Skin epidermis (tissue), 12 donors: ENCODE results near the gene KRT38.
"Not testable (repeated sequence)": the region's sequence is repeated elsewhere in the genome, so short reads cannot be mapped to it uniquely, and the experiment has no call there.

Experiments used
- H3K27ac ChIP-seq, 21 experiments: fragments of 200-600 bp; sonication (generic) in 11 of 21; one replicate each; pipeline ENCODE4 v1.5.0; 2020; ENCODE audit warnings: mild to moderate bottlenecking in 3 of 21, inconsistent platforms in 2 of 21, moderate library complexity in 2 of 21
- H3K4me3 ChIP-seq, 7 experiments: fragments of 200-600 bp; sonication (generic) in 2 of 7; one replicate each; pipeline ENCODE4 v1.5.0; 2020; ENCODE audit warnings: inconsistent platforms in 2 of 7, mild to moderate bottlenecking in 2 of 7, moderate library complexity in 1 of 7

The KRT38 gene

GRCh38 chr17:41464173-41464572 is 23.4 kb upstream of the KRT38 start:
- no peak overlapping the region for H3K4me3 ChIP-seq
- H3K27ac ChIP-seq: no peak overlapping the region

- Histone ChIP-seq H3K4me3 (no peak overlapping the region), H3K27ac (no peak overlapping the region)
Observed at GRCh38 chr17:41463746-41464145, 23.0 kb upstream of the KRT38 start.

- Histone ChIP-seq H3K4me3 (no peak overlapping the region), H3K27ac (no peak overlapping the region)
Observed at GRCh38 chr17:41462705-41463104, 21.9 kb upstream of the KRT38 start.

GRCh38 chr17:41457676-41458075 is 16.9 kb upstream of the KRT38 start:
- Histone ChIP-seq H3K4me3 (no peak overlapping the region), H3K27ac (no peak overlapping the region)

- Histone ChIP-seq H3K27ac (no peak overlapping the region), H3K4me3 (no peak overlapping the region)
Observed at GRCh38 chr17:41456204-41456603, 15.4 kb upstream of the KRT38 start.

GRCh38 chr17:41455236-41455635 is 14.5 kb upstream of the KRT38 start:
- no peak overlapping the region for H3K4me3 ChIP-seq
- H3K27ac ChIP-seq: no peak overlapping the region

GRCh38 chr17:41453066-41453465 is 12.3 kb upstream of the KRT38 start:
- Histone ChIP-seq H3K27ac (no peak overlapping the region), H3K4me3 (no peak overlapping the region)

- no peak overlapping the region for H3K27ac ChIP-seq
- H3K4me3 ChIP-seq: no peak overlapping the region
Observed at GRCh38 chr17:41452281-41452680, 11.5 kb upstream of the KRT38 start.

- no peak overlapping the region for H3K4me3 ChIP-seq
- H3K27ac ChIP-seq: no peak overlapping the region
Observed at GRCh38 chr17:41451154-41451728, 10.5 kb upstream of the KRT38 start.

- Histone ChIP-seq H3K27ac (no peak overlapping the region), H3K4me3 (no peak overlapping the region)
Observed at GRCh38 chr17:41449008-41449407, 8.2 kb upstream of the KRT38 start.

GRCh38 chr17:41448506-41448905 is 7.7 kb upstream of the KRT38 start:
- H3K4me3 ChIP-seq: no peak overlapping the region
- no peak overlapping the region for H3K27ac ChIP-seq

- Histone ChIP-seq H3K4me3 (no peak overlapping the region), H3K27ac (no peak overlapping the region)
Observed at GRCh38 chr17:41446806-41447205, 6.0 kb upstream of the KRT38 start.

- no peak overlapping the region for H3K4me3 ChIP-seq
- H3K27ac ChIP-seq: no peak overlapping the region
Observed at GRCh38 chr17:41444640-41445039, 3.9 kb upstream of the KRT38 start.

GRCh38 chr17:41444186-41444585 is 3.4 kb upstream of the KRT38 start:
- no peak overlapping the region for H3K4me3 ChIP-seq
- no peak overlapping the region for H3K27ac ChIP-seq

GRCh38 chr17:41442739-41443138 is 2.0 kb upstream of the KRT38 start:
- H3K27ac ChIP-seq: no peak overlapping the region
- H3K4me3 ChIP-seq: no peak overlapping the region

GRCh38 chr17:41439375-41439774 is 1.4 kb downstream of the KRT38 start:
- no peak overlapping the region for H3K27ac ChIP-seq
- no peak overlapping the region for H3K4me3 ChIP-seq

- Histone ChIP-seq H3K4me3 (no peak overlapping the region), H3K27ac (no peak overlapping the region)
Observed at GRCh38 chr17:41437769-41438168, 3.0 kb downstream of the KRT38 start.

GRCh38 chr17:41437254-41437653 is 3.5 kb downstream of the KRT38 start:
- no peak overlapping the region for H3K4me3 ChIP-seq

GRCh38 chr17:41434415-41434814 is 6.4 kb downstream of the KRT38 start:
- no peak overlapping the region for H3K4me3 ChIP-seq
- no peak overlapping the region for H3K27ac ChIP-seq

More at GRCh38 chr17:41437254-41437653, 3.5 kb downstream of the KRT38 start:
- no peak overlapping the region for H3K27ac ChIP-seq

GRCh38 chr17:41434005-41434404 is 6.8 kb downstream of the KRT38 start:
- no peak overlapping the region for H3K4me3 ChIP-seq
- H3K27ac ChIP-seq: no peak overlapping the region

- Histone ChIP-seq H3K4me3 (no peak overlapping the region), H3K27ac (no peak overlapping the region)
Observed at GRCh38 chr17:41433586-41433985, 7.2 kb downstream of the KRT38 start.

GRCh38 chr17:41430376-41430775 is 10.4 kb downstream of the KRT38 start:
- H3K4me3 ChIP-seq, H3K27ac ChIP-seq: not testable (repeated sequence)
